COLO668 (cell line): Measurements from ENCODE around the gene PCDH17.

Experiments
- DNase-seq: peaks from one replicate; lab custom pipeline; 2025; ENCODE audit not compliant: unreplicated experiment; lab: John Stamatoyannopoulos, UW

Gene PCDH17

DNA sequence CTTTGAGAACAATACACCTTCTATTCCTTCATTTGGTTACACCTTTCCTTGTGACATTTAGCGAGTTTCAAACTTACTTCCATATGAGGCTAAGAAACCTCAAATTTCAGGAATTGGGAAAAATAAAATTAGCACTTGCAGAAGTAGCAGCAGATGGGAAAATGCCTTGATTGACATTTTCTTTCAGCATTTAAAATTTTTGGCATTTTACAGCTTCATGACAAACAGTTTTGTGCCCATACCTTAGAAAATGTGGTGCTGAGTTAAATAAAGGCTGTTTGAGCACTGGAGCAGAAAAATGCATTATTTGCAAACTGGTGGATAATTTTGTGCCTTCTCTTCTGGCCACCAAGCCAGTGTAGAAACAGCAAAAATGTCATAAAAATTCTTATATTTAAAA is 95.4 kb downstream of the PCDH17 start:
- DNase-seq, result no peak

- no peak for DNase-seq
Observed at GRCh38 chr13:57734306-57734705, 102.8 kb downstream of the PCDH17 start.

- DNase-seq, result no peak
Observed at GRCh38 chr13:57739089-57739488, 107.5 kb downstream of the PCDH17 start.

DNA sequence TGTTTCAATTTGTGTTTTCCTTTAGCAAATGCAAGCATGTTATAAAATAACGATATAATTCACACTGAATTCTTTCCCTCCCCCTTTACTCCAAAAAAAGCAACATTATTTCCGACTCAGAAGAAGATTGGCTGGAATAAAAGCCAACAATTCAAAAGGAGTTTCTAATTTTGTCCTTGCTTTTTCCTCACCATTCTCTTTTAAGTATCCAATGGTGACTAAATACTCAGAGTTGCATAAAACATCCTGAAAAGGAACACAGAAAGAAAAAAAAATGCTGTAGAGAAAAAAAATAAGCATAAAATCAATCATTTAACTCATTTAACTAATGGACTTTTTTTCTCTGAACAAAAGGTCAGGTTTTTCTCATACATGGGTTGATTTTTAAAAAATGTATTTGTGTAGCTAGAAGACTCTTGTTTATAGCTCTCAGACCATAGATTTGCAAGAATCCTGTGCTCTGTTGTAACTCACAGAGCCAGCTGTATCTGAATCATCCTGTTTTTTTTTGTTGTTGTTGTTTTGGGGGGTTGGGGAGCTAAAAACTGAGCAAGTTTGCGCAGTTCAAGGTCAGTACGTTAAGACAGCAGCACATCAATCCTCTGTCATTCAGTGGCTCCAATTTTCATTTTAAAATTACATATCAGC is 108.1 kb downstream of the PCDH17 start:
- DNase-seq, result no peak

DNA sequence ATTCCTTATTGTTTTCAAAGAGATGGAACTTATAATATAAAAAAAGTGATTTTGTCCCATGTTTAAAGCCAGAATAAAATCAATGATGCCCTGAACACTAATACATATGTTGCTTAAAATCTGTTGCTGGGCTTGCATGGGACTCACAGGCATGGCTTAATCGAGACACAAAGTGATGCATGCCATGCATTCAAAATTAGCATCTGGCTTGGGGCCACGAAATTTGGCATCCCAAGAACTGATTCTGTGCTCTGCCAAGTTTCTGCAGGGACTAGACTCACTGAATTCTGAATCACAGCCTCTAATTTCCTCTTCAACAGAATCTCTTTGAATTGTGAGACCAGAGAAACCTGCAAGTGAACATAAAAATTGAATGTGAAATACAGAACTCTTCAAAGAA is 109.2 kb downstream of the PCDH17 start:
- DNase-seq, result no peak

DNA sequence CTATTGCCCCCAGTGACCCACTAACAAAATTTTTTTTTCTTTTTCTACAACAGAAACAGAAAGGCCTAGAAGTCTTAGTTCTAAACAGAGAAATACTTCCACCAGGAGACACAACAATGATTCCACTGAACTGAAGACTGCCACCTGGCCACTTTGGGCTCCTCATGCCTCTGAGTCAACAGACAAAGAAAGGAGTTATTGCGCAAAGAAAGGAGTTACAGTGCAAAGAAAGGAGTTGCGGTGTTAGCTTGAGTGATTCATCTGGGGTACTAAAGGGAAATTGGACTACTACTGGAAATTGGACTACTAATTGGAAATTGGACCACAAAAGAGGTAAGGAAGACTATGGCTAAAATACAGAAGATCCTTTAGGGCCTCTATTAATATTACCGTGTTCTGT is 116.6 kb downstream of the PCDH17 start:
- no peak for DNase-seq

DNA sequence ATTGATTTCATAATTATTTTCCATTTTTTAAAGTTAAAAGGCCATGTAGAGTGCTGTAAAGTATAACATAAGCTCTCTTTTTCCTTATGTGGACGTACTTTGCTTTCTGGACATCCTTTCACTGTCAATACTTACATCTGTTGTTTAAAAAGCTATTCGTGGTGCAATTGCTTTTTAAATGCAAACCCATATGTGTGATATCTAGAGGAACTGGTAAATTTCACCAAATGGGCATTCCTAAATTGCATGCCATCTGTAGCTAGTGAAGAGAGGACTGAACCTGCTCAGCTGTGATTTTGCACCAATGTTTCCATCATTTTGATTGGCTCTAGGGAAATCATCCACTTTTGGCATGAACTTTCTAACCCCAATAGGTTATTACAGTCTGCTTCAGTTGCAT is 129.4 kb downstream of the PCDH17 start:
- no peak for DNase-seq

DNA sequence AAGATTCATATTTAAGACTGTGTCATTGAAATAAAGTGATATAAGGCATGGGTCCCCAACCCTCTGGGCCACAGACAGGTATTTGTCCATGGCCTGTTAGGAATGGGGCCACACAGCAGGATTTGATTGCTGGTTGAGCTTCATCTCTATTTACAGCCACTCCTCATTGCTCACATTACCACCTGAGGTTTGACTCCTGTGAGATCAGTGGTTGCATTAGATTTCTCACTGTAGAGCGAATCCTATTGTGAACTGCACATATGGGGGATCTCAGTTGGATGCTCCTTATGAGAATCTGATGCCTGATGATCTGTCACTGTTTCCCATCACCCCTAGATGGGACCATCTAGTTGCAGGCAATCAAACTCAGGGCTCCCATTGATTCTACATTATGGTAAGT is 132.1 kb downstream of the PCDH17 start:
- DNase-seq, result no peak
